ENCODE data around the gene FERD3L. TPM values are rescaled to one million over a fixed set of nuclear protein-coding genes. Genes with fewer than 3 reads are reported as not detected.

The FERD3L gene
- total and polyA plus RNA-seq, 2 experiments from 2014 or later: not detected

DNA sequence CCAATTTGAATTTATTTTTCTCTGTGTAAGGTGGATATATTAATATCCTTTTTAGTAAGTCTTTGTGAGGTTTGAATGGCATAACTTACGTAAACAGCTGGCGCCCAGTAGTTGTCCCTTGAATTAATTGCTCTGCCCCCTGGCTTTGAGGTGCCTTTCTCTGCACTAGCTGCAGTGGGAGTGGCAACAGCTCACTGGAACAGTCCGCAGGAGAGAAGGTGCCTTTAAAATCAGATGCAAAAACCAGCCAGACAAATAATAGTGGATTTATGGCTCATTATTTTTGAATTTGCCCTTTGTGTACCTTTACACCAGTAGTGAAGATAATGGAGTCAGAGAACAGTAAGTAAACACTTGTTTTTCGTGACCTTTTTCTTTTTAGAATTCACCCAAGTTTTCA is 11.8 kb downstream of the FERD3L start:
- DNase-seq (ENCODE audit: low spot score): no peak
- Histone ChIP-seq H3K4me1 (ENCODE audit: insufficient read depth) (no peaks in the 10 kb centered on the region), H3K36me3 (ENCODE audit: insufficient read depth) (no peaks in the 10 kb centered on the region), H3K27me3 (ENCODE audit: insufficient read depth) (no peaks in the 10 kb centered on the region), H2AFZ (no peak overlapping the region), H3F3A (replicated peaks; ENCODE audit: low read depth) (no peaks in the 10 kb centered on the region), H3K79me2 (replicated peaks; ENCODE audit: insufficient read depth) (no peaks in the 10 kb centered on the region), H3K4me2 (no peak overlapping the region), H3K27ac (ENCODE audit: low read depth) (no peak overlapping the region), H3K4me3 (no peak overlapping the region), H4K20me1 (replicated peaks; ENCODE audit: insufficient read depth) (no peaks in the 10 kb centered on the region), H3K9me2 (ENCODE audit: insufficient read depth) (no peaks in the 10 kb centered on the region)
- H3K36me3 Mint-ChIP-seq (ENCODE audit: low read depth): no peaks in the 10 kb centered on the region
- H3K27me3 Mint-ChIP-seq (ENCODE audit: insufficient read depth, low read depth, poor library complexity): no peaks in the 10 kb centered on the region
- no peak for ATAC-seq
- no peaks in the 10 kb centered on the region for H3K9me3 Mint-ChIP-seq
- H3K4me3 Mint-ChIP-seq: no peak overlapping the region
- no peaks in the 10 kb centered on the region for H3K4me1 Mint-ChIP-seq
- TF ChIP-seq, protein P1, sequence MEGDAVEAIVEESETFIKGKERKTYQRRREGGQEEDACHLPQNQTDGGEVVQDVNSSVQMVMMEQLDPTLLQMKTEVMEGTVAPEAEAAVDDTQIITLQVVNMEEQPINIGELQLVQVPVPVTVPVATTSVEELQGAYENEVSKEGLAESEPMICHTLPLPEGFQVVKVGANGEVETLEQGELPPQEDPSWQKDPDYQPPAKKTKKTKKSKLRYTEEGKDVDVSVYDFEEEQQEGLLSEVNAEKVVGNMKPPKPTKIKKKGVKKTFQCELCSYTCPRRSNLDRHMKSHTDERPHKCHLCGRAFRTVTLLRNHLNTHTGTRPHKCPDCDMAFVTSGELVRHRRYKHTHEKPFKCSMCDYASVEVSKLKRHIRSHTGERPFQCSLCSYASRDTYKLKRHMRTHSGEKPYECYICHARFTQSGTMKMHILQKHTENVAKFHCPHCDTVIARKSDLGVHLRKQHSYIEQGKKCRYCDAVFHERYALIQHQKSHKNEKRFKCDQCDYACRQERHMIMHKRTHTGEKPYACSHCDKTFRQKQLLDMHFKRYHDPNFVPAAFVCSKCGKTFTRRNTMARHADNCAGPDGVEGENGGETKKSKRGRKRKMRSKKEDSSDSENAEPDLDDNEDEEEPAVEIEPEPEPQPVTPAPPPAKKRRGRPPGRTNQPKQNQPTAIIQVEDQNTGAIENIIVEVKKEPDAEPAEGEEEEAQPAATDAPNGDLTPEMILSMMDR (conservative IDR thresholded peaks at IDR 0.05; ENCODE audit: low read depth in 2 of 2): peak in 1 of 2 experiments; percentile 15; a peak in 1 of 4 replicates
- no peak for TF ChIP-seq EZH2 (IDR thresholded peaks at IDR 0.05; ENCODE audit: low read depth, unreplicated experiment)
- no peak overlapping the region for H3K27ac Mint-ChIP-seq

DNA sequence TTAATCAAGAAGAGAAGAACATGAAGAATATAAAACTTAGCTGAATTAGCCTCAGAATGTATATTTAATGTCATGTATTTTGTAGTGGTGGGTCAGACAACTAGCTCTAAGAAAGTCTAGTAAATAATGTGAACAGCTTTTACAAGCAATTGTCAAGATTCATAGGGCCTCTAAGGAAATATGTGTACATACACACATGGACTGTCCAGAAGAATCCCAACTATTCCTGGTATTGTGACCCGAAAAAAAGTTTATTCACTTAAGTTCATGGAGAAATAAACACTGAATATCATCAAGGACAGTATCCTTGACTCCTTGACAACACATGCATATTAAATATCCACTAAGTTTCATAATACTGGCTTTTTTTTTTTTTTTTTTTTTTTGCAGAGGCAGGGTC is 16.4 kb downstream of the FERD3L start:
- Mint-ChIP-seq H3K27me3 (ENCODE audit: insufficient read depth, low read depth, poor library complexity) (no peaks in the 10 kb centered on the region), H3K4me1 (no peaks in the 10 kb centered on the region), H3K27ac (no peak overlapping the region), H3K4me3 (no peak overlapping the region), H3K9me3 (no peaks in the 10 kb centered on the region), H3K36me3 (ENCODE audit: low read depth) (no peaks in the 10 kb centered on the region)
- H3K4me1 ChIP-seq (ENCODE audit: insufficient read depth): no peaks in the 10 kb centered on the region
- no peaks in the 10 kb centered on the region for H3F3A ChIP-seq (replicated peaks; ENCODE audit: low read depth)
- no peaks in the 10 kb centered on the region for H3K36me3 ChIP-seq (ENCODE audit: insufficient read depth)
- H4K20me1 ChIP-seq (replicated peaks; ENCODE audit: insufficient read depth): no peaks in the 10 kb centered on the region
- H3K79me2 ChIP-seq (replicated peaks; ENCODE audit: insufficient read depth): no peaks in the 10 kb centered on the region
- no peak overlapping the region for H3K4me3 ChIP-seq
- TF ChIP-seq EZH2phosphoT487 (IDR thresholded peaks at IDR 0.05; ENCODE audit: unreplicated experiment) (no peak), CREB1 (CRISPR knock-in tag; IDR thresholded peaks at IDR 0.05; ENCODE audit: low read depth) (no peak), STAT1 (IDR thresholded peaks at IDR 0.05; ENCODE audit: unreplicated experiment) (no peak), POLR2AphosphoS5 (IDR thresholded peaks at IDR 0.05; ENCODE audit: low read depth) (no peak), JUNB (IDR thresholded peaks at IDR 0.05; ENCODE audit: unreplicated experiment) (no peak)
- TF ChIP-seq, protein P2, sequence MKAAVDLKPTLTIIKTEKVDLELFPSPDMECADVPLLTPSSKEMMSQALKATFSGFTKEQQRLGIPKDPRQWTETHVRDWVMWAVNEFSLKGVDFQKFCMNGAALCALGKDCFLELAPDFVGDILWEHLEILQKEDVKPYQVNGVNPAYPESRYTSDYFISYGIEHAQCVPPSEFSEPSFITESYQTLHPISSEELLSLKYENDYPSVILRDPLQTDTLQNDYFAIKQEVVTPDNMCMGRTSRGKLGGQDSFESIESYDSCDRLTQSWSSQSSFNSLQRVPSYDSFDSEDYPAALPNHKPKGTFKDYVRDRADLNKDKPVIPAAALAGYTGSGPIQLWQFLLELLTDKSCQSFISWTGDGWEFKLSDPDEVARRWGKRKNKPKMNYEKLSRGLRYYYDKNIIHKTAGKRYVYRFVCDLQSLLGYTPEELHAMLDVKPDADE (IDR thresholded peaks at IDR 0.05): no peak
- TF ChIP-seq, protein P3, sequence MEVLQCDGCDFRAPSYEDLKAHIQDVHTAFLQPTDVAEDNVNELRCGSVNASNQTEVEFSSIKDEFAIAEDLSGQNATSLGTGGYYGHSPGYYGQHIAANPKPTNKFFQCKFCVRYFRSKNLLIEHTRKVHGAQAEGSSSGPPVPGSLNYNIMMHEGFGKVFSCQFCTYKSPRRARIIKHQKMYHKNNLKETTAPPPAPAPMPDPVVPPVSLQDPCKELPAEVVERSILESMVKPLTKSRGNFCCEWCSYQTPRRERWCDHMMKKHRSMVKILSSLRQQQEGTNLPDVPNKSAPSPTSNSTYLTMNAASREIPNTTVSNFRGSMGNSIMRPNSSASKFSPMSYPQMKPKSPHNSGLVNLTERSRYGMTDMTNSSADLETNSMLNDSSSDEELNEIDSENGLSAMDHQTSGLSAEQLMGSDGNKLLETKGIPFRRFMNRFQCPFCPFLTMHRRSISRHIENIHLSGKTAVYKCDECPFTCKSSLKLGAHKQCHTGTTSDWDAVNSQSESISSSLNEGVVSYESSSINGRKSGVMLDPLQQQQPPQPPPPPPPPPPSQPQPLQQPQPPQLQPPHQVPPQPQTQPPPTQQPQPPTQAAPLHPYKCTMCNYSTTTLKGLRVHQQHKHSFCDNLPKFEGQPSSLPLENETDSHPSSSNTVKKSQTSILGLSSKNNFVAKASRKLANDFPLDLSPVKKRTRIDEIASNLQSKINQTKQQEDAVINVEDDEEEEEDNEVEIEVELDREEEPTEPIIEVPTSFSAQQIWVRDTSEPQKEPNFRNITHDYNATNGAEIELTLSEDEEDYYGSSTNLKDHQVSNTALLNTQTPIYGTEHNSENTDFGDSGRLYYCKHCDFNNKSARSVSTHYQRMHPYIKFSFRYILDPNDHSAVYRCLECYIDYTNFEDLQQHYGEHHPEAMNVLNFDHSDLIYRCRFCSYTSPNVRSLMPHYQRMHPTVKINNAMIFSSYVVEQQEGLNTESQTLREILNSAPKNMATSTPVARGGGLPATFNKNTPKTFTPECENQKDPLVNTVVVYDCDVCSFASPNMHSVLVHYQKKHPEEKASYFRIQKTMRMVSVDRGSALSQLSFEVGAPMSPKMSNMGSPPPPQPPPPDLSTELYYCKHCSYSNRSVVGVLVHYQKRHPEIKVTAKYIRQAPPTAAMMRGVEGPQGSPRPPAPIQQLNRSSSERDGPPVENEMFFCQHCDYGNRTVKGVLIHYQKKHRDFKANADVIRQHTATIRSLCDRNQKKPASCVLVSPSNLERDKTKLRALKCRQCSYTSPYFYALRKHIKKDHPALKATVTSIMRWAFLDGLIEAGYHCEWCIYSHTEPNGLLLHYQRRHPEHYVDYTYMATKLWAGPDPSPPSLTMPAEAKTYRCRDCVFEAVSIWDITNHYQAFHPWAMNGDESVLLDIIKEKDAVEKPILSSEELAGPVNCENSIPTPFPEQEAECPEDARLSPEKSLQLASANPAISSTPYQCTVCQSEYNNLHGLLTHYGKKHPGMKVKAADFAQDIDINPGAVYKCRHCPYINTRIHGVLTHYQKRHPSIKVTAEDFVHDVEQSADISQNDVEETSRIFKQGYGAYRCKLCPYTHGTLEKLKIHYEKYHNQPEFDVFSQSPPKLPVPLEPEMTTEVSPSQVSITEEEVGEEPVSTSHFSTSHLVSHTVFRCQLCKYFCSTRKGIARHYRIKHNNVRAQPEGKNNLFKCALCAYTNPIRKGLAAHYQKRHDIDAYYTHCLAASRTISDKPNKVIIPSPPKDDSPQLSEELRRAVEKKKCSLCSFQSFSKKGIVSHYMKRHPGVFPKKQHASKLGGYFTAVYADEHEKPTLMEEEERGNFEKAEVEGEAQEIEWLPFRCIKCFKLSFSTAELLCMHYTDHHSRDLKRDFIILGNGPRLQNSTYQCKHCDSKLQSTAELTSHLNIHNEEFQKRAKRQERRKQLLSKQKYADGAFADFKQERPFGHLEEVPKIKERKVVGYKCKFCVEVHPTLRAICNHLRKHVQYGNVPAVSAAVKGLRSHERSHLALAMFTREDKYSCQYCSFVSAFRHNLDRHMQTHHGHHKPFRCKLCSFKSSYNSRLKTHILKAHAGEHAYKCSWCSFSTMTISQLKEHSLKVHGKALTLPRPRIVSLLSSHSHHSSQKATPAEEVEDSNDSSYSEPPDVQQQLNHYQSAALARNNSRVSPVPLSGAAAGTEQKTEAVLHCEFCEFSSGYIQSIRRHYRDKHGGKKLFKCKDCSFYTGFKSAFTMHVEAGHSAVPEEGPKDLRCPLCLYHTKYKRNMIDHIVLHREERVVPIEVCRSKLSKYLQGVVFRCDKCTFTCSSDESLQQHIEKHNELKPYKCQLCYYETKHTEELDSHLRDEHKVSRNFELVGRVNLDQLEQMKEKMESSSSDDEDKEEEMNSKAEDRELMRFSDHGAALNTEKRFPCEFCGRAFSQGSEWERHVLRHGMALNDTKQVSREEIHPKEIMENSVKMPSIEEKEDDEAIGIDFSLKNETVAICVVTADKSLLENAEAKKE (CRISPR knock-in tag; IDR thresholded peaks at IDR 0.05): no peak
- TF ChIP-seq, protein P1 (conservative IDR thresholded peaks at IDR 0.05; ENCODE audit: low read depth in 2 of 2): no peak
- H3K9me2 ChIP-seq (ENCODE audit: insufficient read depth): no peaks in the 10 kb centered on the region
- no peak overlapping the region for H2AFZ ChIP-seq
- no peak overlapping the region for H3K27ac ChIP-seq (ENCODE audit: low read depth)
- H3K4me2 ChIP-seq: no peak overlapping the region
- no peak for ATAC-seq
- DNase-seq (ENCODE audit: low spot score): no peak
- no peaks in the 10 kb centered on the region for H3K27me3 ChIP-seq (ENCODE audit: insufficient read depth)
